ENCODE results near the gene PLIN3. TPM values are rescaled to one million over a fixed set of nuclear protein-coding genes. Genes with fewer than 3 reads are reported as not detected.

PLIN3 gene
- polyA plus RNA-seq, 1 donor (not counting 4 experiments of a cell fraction or from before 2014, with no cell fraction given) = 70.7 TPM

DNA sequence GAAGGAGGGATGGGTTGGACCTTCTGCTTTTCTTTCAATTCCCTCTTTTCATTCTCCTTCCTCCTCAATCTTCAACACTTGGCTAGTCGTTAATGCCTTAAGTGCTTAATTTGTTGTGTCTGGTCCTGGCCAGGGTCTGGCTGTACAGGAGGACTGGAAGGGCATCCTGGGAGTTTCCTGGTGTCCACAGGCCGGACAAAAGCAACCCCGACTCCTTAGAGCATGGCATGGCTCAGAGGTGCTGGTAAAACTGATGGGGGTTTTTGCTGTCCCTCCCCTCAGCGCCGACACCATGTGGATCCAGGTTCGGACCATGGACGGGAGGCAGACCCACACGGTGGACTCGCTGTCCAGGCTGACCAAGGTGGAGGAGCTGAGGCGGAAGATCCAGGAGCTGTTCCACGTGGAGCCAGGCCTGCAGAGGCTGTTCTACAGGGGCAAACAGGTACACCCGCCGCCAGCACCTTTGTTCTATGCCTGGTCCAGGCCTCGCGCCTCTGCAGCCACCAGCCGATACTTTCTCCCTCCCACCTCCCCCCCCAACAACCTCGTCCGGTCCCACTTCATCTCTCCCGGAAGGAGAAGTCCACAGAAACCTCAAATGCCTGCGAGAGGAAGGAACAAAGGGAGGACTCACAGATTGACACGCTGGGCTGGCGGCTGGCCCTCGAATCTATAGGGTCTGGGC lies 43.3 kb upstream of the PLIN3 start:
- Histone ChIP-seq H3K27me3 (ENCODE audit: control insufficient read depth, extremely low read depth, insufficient read depth, low read length) (no peaks in the 10 kb centered on the region), H3K4me3 (ENCODE audit: control insufficient read depth in 2 of 3, extremely low read depth in 1 of 3, insufficient read depth in 2 of 3, low read depth in 1 of 3, low read length in 3 of 3) (peak overlapping the region; percentile 58 to 67 (median 58)), H4K20me1 (ENCODE audit: control insufficient read depth, extremely low read depth, insufficient read depth, low read length) (no peaks in the 10 kb centered on the region), H3K9ac (ENCODE audit: control insufficient read depth, extremely low read depth, insufficient read depth, low read length) (peak overlapping the region; percentile 60), H3K36me3 (ENCODE audit: control insufficient read depth in 2 of 2, extremely low read depth in 1 of 2, insufficient read depth in 2 of 2, low read length in 2 of 2) (peaks cover 0 to 5% of the 10 kb centered on the region in 2 experiments), H3K9me3 (ENCODE audit: control insufficient read depth, low read depth, low read length) (no peaks in the 10 kb centered on the region), H2AFZ (ENCODE audit: control insufficient read depth, low read length) (peak overlapping the region; percentile 29), H3K4me1 (ENCODE audit: control insufficient read depth, extremely low read depth, insufficient read depth, low read length) (peaks cover 39% of the 10 kb centered on the region), H3K79me2 (ENCODE audit: control insufficient read depth, insufficient read depth, low read length) (peaks cover 21% of the 10 kb centered on the region), H3K4me2 (ENCODE audit: control insufficient read depth, extremely low read depth, insufficient read depth, low read depth, low read length) (peak overlapping the region; percentile 76), H3K9me1 (ENCODE audit: control insufficient read depth, extremely low read depth, insufficient read depth, low read length) (peaks cover 2% of the 10 kb centered on the region), H3K27ac (ENCODE audit: control insufficient read depth, insufficient read depth, low read length) (peak overlapping the region; percentile 61)
- dilution Hi-C loops (cut with MboI; ENCODE audit: extremely low pct_ligation_motif_present, low sequenced_read_pairs) = no loop called here
- TF ChIP-seq, protein P1, sequence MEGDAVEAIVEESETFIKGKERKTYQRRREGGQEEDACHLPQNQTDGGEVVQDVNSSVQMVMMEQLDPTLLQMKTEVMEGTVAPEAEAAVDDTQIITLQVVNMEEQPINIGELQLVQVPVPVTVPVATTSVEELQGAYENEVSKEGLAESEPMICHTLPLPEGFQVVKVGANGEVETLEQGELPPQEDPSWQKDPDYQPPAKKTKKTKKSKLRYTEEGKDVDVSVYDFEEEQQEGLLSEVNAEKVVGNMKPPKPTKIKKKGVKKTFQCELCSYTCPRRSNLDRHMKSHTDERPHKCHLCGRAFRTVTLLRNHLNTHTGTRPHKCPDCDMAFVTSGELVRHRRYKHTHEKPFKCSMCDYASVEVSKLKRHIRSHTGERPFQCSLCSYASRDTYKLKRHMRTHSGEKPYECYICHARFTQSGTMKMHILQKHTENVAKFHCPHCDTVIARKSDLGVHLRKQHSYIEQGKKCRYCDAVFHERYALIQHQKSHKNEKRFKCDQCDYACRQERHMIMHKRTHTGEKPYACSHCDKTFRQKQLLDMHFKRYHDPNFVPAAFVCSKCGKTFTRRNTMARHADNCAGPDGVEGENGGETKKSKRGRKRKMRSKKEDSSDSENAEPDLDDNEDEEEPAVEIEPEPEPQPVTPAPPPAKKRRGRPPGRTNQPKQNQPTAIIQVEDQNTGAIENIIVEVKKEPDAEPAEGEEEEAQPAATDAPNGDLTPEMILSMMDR (optimal IDR thresholded peaks at IDR 0.05 in 1 of 3, IDR thresholded peaks at IDR 0.05 in 1 of 3, conservative IDR thresholded peaks at IDR 0.05 in 1 of 3; ENCODE audit: extremely low read depth in 1 of 3, insufficient read depth in 2 of 3, low read length in 3 of 3) = no peak
- TF ChIP-seq EZH2 (IDR thresholded peaks at IDR 0.05; ENCODE audit: low read length) = no peak
- FAIRE-seq (no peak), DNase-seq (ENCODE audit: low read depth, low spot score) (no peak)

DNA sequence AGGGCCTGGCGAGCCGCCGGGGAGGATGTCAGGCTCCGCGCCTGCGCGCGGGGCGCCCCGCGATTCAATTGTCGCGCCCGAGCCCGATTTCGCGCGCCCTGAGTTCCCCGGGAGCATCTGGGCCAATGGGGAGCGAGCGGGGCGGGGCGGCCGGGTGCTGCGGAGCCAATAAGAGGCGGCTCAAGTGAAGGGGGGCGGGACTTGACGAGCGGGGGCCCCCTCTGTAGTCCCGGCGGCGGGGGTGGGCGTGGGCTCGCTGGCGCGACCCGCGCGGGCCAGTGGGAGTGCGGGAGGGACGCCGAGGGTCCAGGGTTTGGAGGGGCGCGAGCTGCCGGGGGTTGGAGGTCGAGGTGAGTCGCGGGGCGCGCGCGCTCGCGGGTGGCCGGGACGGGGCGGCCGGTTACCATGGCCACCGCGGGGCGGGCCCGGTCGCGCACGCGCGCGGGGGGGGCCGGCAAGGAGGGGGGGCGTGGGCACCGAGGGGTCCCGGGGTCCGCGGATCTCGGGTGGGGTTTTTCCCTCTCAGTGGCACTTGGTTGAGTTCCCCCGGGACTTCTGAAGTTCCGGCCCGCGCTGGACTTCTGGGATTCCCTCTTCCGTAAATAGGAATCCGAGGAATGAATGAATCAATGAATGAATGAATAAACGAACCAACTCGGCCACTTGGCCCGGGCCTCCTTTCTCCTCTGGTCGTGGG lies 42.6 kb upstream of the PLIN3 start:
- H3K4me1 ChIP-seq (ENCODE audit: control insufficient read depth, extremely low read depth, insufficient read depth, low read length) = peaks cover 34% of the 10 kb centered on the region
- peaks cover 2% of the 10 kb centered on the region for H3K9me1 ChIP-seq (ENCODE audit: control insufficient read depth, extremely low read depth, insufficient read depth, low read length)
- H3K4me2 ChIP-seq (ENCODE audit: control insufficient read depth, extremely low read depth, insufficient read depth, low read depth, low read length) = peak overlapping the region; percentile 76
- no peaks in the 10 kb centered on the region for H3K9me3 ChIP-seq (ENCODE audit: control insufficient read depth, low read depth, low read length)
- peaks cover 20% of the 10 kb centered on the region for H3K79me2 ChIP-seq (ENCODE audit: control insufficient read depth, insufficient read depth, low read length)
- H3K4me3 ChIP-seq (ENCODE audit: control insufficient read depth in 2 of 3, extremely low read depth in 1 of 3, insufficient read depth in 2 of 3, low read depth in 1 of 3, low read length in 3 of 3) = peak overlapping the region; percentile 58 to 67 (median 58)
- DNase-seq (ENCODE audit: low read depth, low spot score) (peak; percentile 49), FAIRE-seq (no peak)
- no peaks in the 10 kb centered on the region for H3K27me3 ChIP-seq (ENCODE audit: control insufficient read depth, extremely low read depth, insufficient read depth, low read length)
- H4K20me1 ChIP-seq (ENCODE audit: control insufficient read depth, extremely low read depth, insufficient read depth, low read length) = no peaks in the 10 kb centered on the region
- TF ChIP-seq, protein P1 (optimal IDR thresholded peaks at IDR 0.05 in 1 of 3, IDR thresholded peaks at IDR 0.05 in 1 of 3, conservative IDR thresholded peaks at IDR 0.05 in 1 of 3; ENCODE audit: extremely low read depth in 1 of 3, insufficient read depth in 2 of 3, low read length in 3 of 3) = no peak
- dilution Hi-C loops (cut with MboI; ENCODE audit: extremely low pct_ligation_motif_present, low sequenced_read_pairs) = no loop called here
- peak overlapping the region; percentile 61 for H3K27ac ChIP-seq (ENCODE audit: control insufficient read depth, insufficient read depth, low read length)
- peak overlapping the region; percentile 64 for H3K9ac ChIP-seq (ENCODE audit: control insufficient read depth, extremely low read depth, insufficient read depth, low read length)
- no peak overlapping the region for H2AFZ ChIP-seq (ENCODE audit: control insufficient read depth, low read length)
- peaks cover 0 to 5% of the 10 kb centered on the region in 2 experiments for H3K36me3 ChIP-seq (ENCODE audit: control insufficient read depth in 2 of 2, extremely low read depth in 1 of 2, insufficient read depth in 2 of 2, low read length in 2 of 2)

All from keratinocyte (primary cell).